H9 (cell line): ENCODE measurements around the gene CNGA2. TPM values are rescaled to one million over a fixed set of nuclear protein-coding genes. Genes with fewer than 3 reads are reported as not detected.

ENCODE experiments used
- DNase-seq: peaks from one replicate; pipeline ENCODE4 v3.0.0-alpha.2; 2017
- H2AFZ ChIP-seq: one replicate; pipeline ENCODE4 v1.6.1; 2013; ENCODE audit warnings: mild to moderate bottlenecking, low read length, control low read depth, moderate library complexity
- H2AK5ac ChIP-seq: 2 replicates; pipeline ENCODE4 v1.6.1; 2013; ENCODE audit warnings: low read length, control low read depth, mixed read lengths; ENCODE audit not compliant: insufficient read length
- H2BK120ac ChIP-seq: one replicate; pipeline ENCODE4 v1.6.1; 2013; ENCODE audit warnings: low read depth, mild to moderate bottlenecking, low read length, control low read depth, inconsistent platforms; ENCODE audit not compliant: poor library complexity, severe bottlenecking
- H2BK12ac ChIP-seq: 2 replicates; pipeline ENCODE4 v1.6.1; 2013; ENCODE audit warnings: low read length, control low read depth, mixed read lengths, low read depth; ENCODE audit not compliant: insufficient read length
- H2BK15ac ChIP-seq: 2 replicates; pipeline ENCODE4 v1.6.1; 2013; ENCODE audit warnings: low read depth, low read length, control low read depth
- H2BK20ac ChIP-seq: one replicate; pipeline ENCODE4 v1.6.1; 2013; ENCODE audit warnings: low read depth, mild to moderate bottlenecking, low read length, control low read depth, inconsistent platforms; ENCODE audit not compliant: poor library complexity, severe bottlenecking
- H2BK5ac ChIP-seq: 2 replicates; pipeline ENCODE4 v1.6.1; 2013; ENCODE audit warnings: low read length, control low read depth, mixed read lengths; ENCODE audit not compliant: insufficient read length
- H3K14ac ChIP-seq: 2 replicates; pipeline ENCODE4 v1.6.1; 2013; ENCODE audit warnings: low read length, control low read depth; ENCODE audit not compliant: insufficient read depth
- H3K18ac ChIP-seq: 2 replicates; pipeline ENCODE4 v1.6.1; 2013; ENCODE audit warnings: low read depth, mild to moderate bottlenecking, mixed read lengths, low read length, control low read depth; ENCODE audit not compliant: insufficient read length
- H3K23ac ChIP-seq: 2 replicates; pipeline ENCODE4 v1.6.1; 2013; ENCODE audit warnings: low read length, control low read depth, mixed read lengths, low read depth; ENCODE audit not compliant: insufficient read length
- H3K23me2 ChIP-seq: 2 replicates; pipeline ENCODE4 v1.6.1; 2013; ENCODE audit warnings: low read depth, mild to moderate bottlenecking, mixed read lengths, low read length, control low read depth; ENCODE audit not compliant: insufficient read length, poor library complexity, severe bottlenecking
- H3K27ac ChIP-seq: 2 replicates; pipeline ENCODE4 v1.5.1; 2013; ENCODE audit warnings: low read length, control low read depth, mixed read lengths, low read depth; ENCODE audit not compliant: insufficient read length
- H3K27me3 ChIP-seq: 2 replicates; pipeline ENCODE4 v1.6.1; 2013; ENCODE audit warnings: low read length, control low read depth, inconsistent platforms; ENCODE audit not compliant: insufficient read depth
- H3K4ac ChIP-seq: 2 replicates; pipeline ENCODE4 v1.6.1; 2013; ENCODE audit warnings: low read depth, mild to moderate bottlenecking, control low read depth, inconsistent platforms, low read length, moderate library complexity
- H3K4me1 ChIP-seq: 2 replicates; pipeline ENCODE4 v1.6.1; 2013; ENCODE audit warnings: low read length, control low read depth, inconsistent platforms; ENCODE audit not compliant: insufficient read depth
- H3K4me2 ChIP-seq: 2 replicates; pipeline ENCODE4 v1.6.1; 2013; ENCODE audit warnings: low read length, control low read depth, mixed read lengths; ENCODE audit not compliant: insufficient read length, insufficient read depth
- H3K56ac ChIP-seq: 2 replicates; pipeline ENCODE4 v1.6.1; 2013; ENCODE audit warnings: low read depth, mild to moderate bottlenecking, mixed read lengths, low read length, control low read depth; ENCODE audit not compliant: insufficient read length
- H3K79me1 ChIP-seq: 2 replicates; pipeline ENCODE4 v1.6.1; 2013; ENCODE audit warnings: low read depth, mild to moderate bottlenecking, moderate library complexity, low read length, control low read depth, inconsistent platforms; ENCODE audit not compliant: insufficient read depth, poor library complexity, severe bottlenecking
- H3K79me2 ChIP-seq: 2 replicates; pipeline ENCODE4 v1.6.1; 2013; ENCODE audit warnings: low read length, control low read depth, inconsistent platforms; ENCODE audit not compliant: insufficient read depth
- H3K9ac ChIP-seq: 2 replicates; pipeline ENCODE4 v1.6.1; 2013; ENCODE audit warnings: low read length, control low read depth, mixed read lengths; ENCODE audit not compliant: insufficient read length; ENCODE audit errors: extremely low read depth
- H3K9me3 ChIP-seq: one replicate; pipeline ENCODE4 v1.6.1; 2013; ENCODE audit warnings: low read depth, low read length, inconsistent platforms; ENCODE audit not compliant: control insufficient read depth
- H3T11ph ChIP-seq: one replicate; pipeline ENCODE4 v1.6.1; 2013; ENCODE audit warnings: mild to moderate bottlenecking, low read length, control low read depth, inconsistent platforms
- H4K20me1 ChIP-seq: one replicate; pipeline ENCODE4 v1.6.1; 2013; ENCODE audit not compliant: control insufficient read depth, insufficient read length, insufficient read depth
- H4K5ac ChIP-seq: 2 replicates; pipeline ENCODE4 v1.6.1; 2013; ENCODE audit warnings: low read depth, mild to moderate bottlenecking, mixed read lengths, low read length, control low read depth; ENCODE audit not compliant: insufficient read length
- H4K8ac ChIP-seq: replicated peaks from 2 replicates; pipeline ENCODE4 v1.6.1; 2013; ENCODE audit warnings: low read length, control low read depth, mixed read lengths, low read depth; ENCODE audit not compliant: insufficient read length
- H4K91ac ChIP-seq: 2 replicates; pipeline ENCODE4 v1.6.1; 2013; ENCODE audit warnings: low read depth, mild to moderate bottlenecking, moderate library complexity, mixed read lengths, low read length, control low read depth; ENCODE audit not compliant: insufficient read length
- H3K27ac Mint-ChIP-seq, 3 experiments: 2 replicates in 2 of 3; 3 replicates in 1 of 3; pipeline ENCODE4 v1.8.0; 2020 to 2021; ENCODE audit warnings: mixed read lengths in 3 of 3, mild to moderate bottlenecking in 1 of 3, moderate library complexity in 1 of 3
- H3K27me3 Mint-ChIP-seq: 2 replicates; pipeline ENCODE4 v1.8.0; 2021; ENCODE audit warnings: low read depth, mild to moderate bottlenecking, moderate library complexity, mixed read lengths
- H3K36me3 Mint-ChIP-seq, 3 experiments: 2 replicates in 2 of 3; 3 replicates in 1 of 3; pipeline ENCODE4 v1.8.0; 2020 to 2021; ENCODE audit warnings: low read depth in 3 of 3, mixed read lengths in 3 of 3; ENCODE audit not compliant: insufficient read depth in 1 of 3
- H3K4me1 Mint-ChIP-seq, 2 experiments: 2 replicates each; pipeline ENCODE4 v1.8.0; 2020; ENCODE audit warnings: mixed read lengths in 2 of 2
- H3K4me3 Mint-ChIP-seq, 2 experiments: 2 replicates in 1 of 2; 3 replicates in 1 of 2; pipeline ENCODE4 v1.8.0; 2020 to 2021; ENCODE audit warnings: mild to moderate bottlenecking in 2 of 2, mixed read lengths in 2 of 2, moderate library complexity in 1 of 2
- H3K9me3 Mint-ChIP-seq, 2 experiments: 2 replicates in 1 of 2; 3 replicates in 1 of 2; pipeline ENCODE4 v1.8.0; 2020; ENCODE audit warnings: mild to moderate bottlenecking in 2 of 2, mixed read lengths in 2 of 2, moderate library complexity in 1 of 2
- CTCF ChIP-seq: fragments of 200-600 bp; sonication (generic); conservative IDR thresholded peaks from 3 replicates; pipeline ENCODE4 v1.8.0; 2021; ENCODE audit warnings: antibody characterized with exemption, mild to moderate bottlenecking
- WGBS: extraction: QIAGEN DNeasy Blood & Tissue Kit; methylation state at CpG from one replicate; pipeline ENCODE4 v1.1.7; 2013; ENCODE audit warnings: missing lambda C conversion rate, low lambda C conversion rate, mixed read lengths; ENCODE audit not compliant: insufficient read length; ENCODE audit errors: extremely low coverage; 5-methylcytosine and 5-hydroxymethylcytosine counted together
- total RNA-seq: library from RNA; stranded (reverse); gene quantifications from 2 replicates; pipeline ENCODE4 v1.2.1, GENCODE V29; 2021

Gene CNGA2
- total RNA-seq, 1 experiment from 2014 or later = not detected

- H3K36me3 Mint-ChIP-seq = peaks cover 0 to 2% (median 0%) of the 10 kb centered on the region in 3 experiments; a peak in 2 of 7 replicates
Measured at GRCh38 chrX:151708821-151709220, 25.7 kb upstream of the CNGA2 start.

More at GRCh38 chrX:151708821-151709220, 25.7 kb upstream of the CNGA2 start:
- no peak overlapping the region for H3K27ac Mint-ChIP-seq
- DNase-seq = no peak
- H3K4ac ChIP-seq = no peak overlapping the region
- peaks cover 8% of the 10 kb centered on the region for H3K27me3 Mint-ChIP-seq
- H2BK12ac ChIP-seq = no peak overlapping the region
- no peak overlapping the region for H4K8ac ChIP-seq
- TF ChIP-seq CTCF = no peak
- H3K18ac ChIP-seq = no peak overlapping the region
- no peak overlapping the region for H3K14ac ChIP-seq
- H4K20me1 ChIP-seq = no peaks in the 10 kb centered on the region
- no peak overlapping the region for H4K5ac ChIP-seq
- no peaks in the 10 kb centered on the region for H3K79me1 ChIP-seq
- no peak overlapping the region for H3K23ac ChIP-seq
- H2AFZ ChIP-seq = no peak overlapping the region
- no peaks in the 10 kb centered on the region for H3K27me3 ChIP-seq
- H3K4me2 ChIP-seq = no peak overlapping the region
- H3K79me2 ChIP-seq = no peaks in the 10 kb centered on the region
- no peak overlapping the region for H3K4me3 Mint-ChIP-seq
- no peak overlapping the region for H4K91ac ChIP-seq
- WGBS = no CpG with 5 or more reads among the region's 7 CpGs
- peaks cover 60% of the 10 kb centered on the region for H3K9me3 ChIP-seq
- H2BK15ac ChIP-seq = no peak overlapping the region
- H3K4me1 ChIP-seq = no peaks in the 10 kb centered on the region; the same call in none of the 2 replicates
- H3K9ac ChIP-seq = no peak overlapping the region
- no peak overlapping the region for H2BK120ac ChIP-seq
- peaks cover 46 to 55% of the 10 kb centered on the region in 2 experiments for H3K9me3 Mint-ChIP-seq
- H3K4me1 Mint-ChIP-seq = peaks cover 10 to 19% of the 10 kb centered on the region in 2 experiments
- no peaks in the 10 kb centered on the region for H3K23me2 ChIP-seq
- no peak overlapping the region for H3K27ac ChIP-seq
- H2AK5ac ChIP-seq = no peak overlapping the region
- H3T11ph ChIP-seq = no peak overlapping the region
- H3K56ac ChIP-seq = no peak overlapping the region
- H2BK5ac ChIP-seq = no peak overlapping the region
- H2BK20ac ChIP-seq = no peak overlapping the region
